Activated CD8-positive, alpha-beta memory T cell treated with anti-CD3 and anti-CD28 coated beads, Interleukin-2, amount 50 U/mL, for 48 hours (primary cell): ENCODE data around the gene DLG3.
"Not testable (repeated sequence)": the region's sequence is repeated elsewhere in the genome, so short reads cannot be mapped to it uniquely, and the experiment has no call there.

ENCODE experiments used
- DNase-seq: peaks from one replicate; pipeline ENCODE4 v3.0.0-alpha.2; 2020

DLG3 gene

GRCh38 chrX:70476934-70477733, 32.5 kb downstream of the DLG3 start:
- no peak for DNase-seq

GRCh38 chrX:70477734-70478075, 33.1 kb downstream of the DLG3 start:
- DNase-seq: no peak

GRCh38 chrX:70478526-70479245, 34.1 kb downstream of the DLG3 start:
- DNase-seq: no peak

- no peak for DNase-seq
Observed at GRCh38 chrX:70479247-70479921, 34.7 kb downstream of the DLG3 start.

GRCh38 chrX:70479922-70480659, 35.5 kb downstream of the DLG3 start:
- no peak for DNase-seq

- DNase-seq: no peak
Observed at GRCh38 chrX:70480660-70481018, 36.0 kb downstream of the DLG3 start.

- no peak for DNase-seq
Observed at GRCh38 chrX:70481471-70482270, 37.0 kb downstream of the DLG3 start.

- no peak for DNase-seq
Observed at GRCh38 chrX:70482300-70482699, 37.7 kb downstream of the DLG3 start.

- no peak for DNase-seq
Observed at GRCh38 chrX:70485466-70485865, 40.8 kb downstream of the DLG3 start.

GRCh38 chrX:70488856-70489255, 44.2 kb downstream of the DLG3 start:
- DNase-seq: no peak

GRCh38 chrX:70494441-70494840, 49.8 kb downstream of the DLG3 start:
- no peak for DNase-seq

GRCh38 chrX:70496491-70496890, 51.9 kb downstream of the DLG3 start:
- DNase-seq: no peak

- no peak for DNase-seq
Observed at GRCh38 chrX:70497026-70497425, 52.4 kb downstream of the DLG3 start.

GRCh38 chrX:70498129-70498528, 53.5 kb downstream of the DLG3 start:
- DNase-seq: no peak

GRCh38 chrX:70500826-70501225, 56.2 kb downstream of the DLG3 start:
- DNase-seq: no peak

- DNase-seq: peak; percentile 52
Observed at GRCh38 chrX:70504772-70505450, 60.3 kb downstream of the DLG3 start.

- DNase-seq: no peak
Observed at GRCh38 chrX:70505451-70505841, 60.8 kb downstream of the DLG3 start.

- DNase-seq: no peak
Observed at GRCh38 chrX:70508296-70508911, 63.8 kb downstream of the DLG3 start.

GRCh38 chrX:70509078-70509477, 64.4 kb downstream of the DLG3 start:
- no peak for DNase-seq

GRCh38 chrX:70515270-70515669, 70.6 kb downstream of the DLG3 start:
- not testable (repeated sequence) for DNase-seq

- not testable (repeated sequence) for DNase-seq
Observed at GRCh38 chrX:70515692-70516091, 71.1 kb downstream of the DLG3 start.
